ENCODE measurements around the gene MRPL37.

GRCh38 chr1:54254055-54254454 is 54.1 kb downstream of the MRPL37 start:
- TF ChIP-seq CTCF (IDR thresholded peaks at IDR 0.05; ENCODE audit: extremely low read depth in 1 of 2, insufficient read depth in 1 of 2, low read depth in 1 of 2, low read length in 2 of 2): no peak
- no peak for TF ChIP-seq POLR2A (IDR thresholded peaks at IDR 0.05; ENCODE audit: low read depth, low read length)
- TF ChIP-seq EZH2 (IDR thresholded peaks at IDR 0.05; ENCODE audit: borderline replicate concordance, low read depth, low read length, severe bottlenecking): no peak
- no peak for TF ChIP-seq POLR2AphosphoS5 (IDR thresholded peaks at IDR 0.05; ENCODE audit: insufficient read depth, low read depth, low read length)
- no peak for TF ChIP-seq JUN (IDR thresholded peaks at IDR 0.05; ENCODE audit: borderline replicate concordance, insufficient read depth, insufficient read length, low read depth)

Measured in endothelial cell of umbilical vein (primary cell).